PC-3 (cell line): Measurements from ENCODE around the gene MYH9. TPM values are rescaled to one million over a fixed set of nuclear protein-coding genes. Genes with fewer than 3 reads are reported as not detected.
A peak's percentile ranks its signal among the peaks of the same experiment; 100 is the strongest.

ENCODE experiments used
- ATAC-seq: fragments of 200-7000 bp; cut with Tn5 transposase; 2 replicates; pipeline ENCODE4 v1.9.1; 2020; ENCODE audit warnings: mild to moderate bottlenecking, moderate library complexity
- BruUV-seq: library from RNA; stranded (reverse); fragments of 400-500 nt; replicated peaks from 2 replicates; lab custom pipeline; 2021; lab: Mats Ljungman, UMichigan
- CTCF ChIA-PET: fragments of 300-600 bp; sonication (Branson Sonifier 250); formaldehyde crosslinking; loops from one replicate; lab custom pipeline; 2022; ENCODE audit warnings: antibody characterized with exemption; lab: Charles Lee
- POLR2A ChIA-PET: fragments of 300-600 bp; sonication (Branson Sonifier 250); formaldehyde crosslinking; loops from one replicate; lab custom pipeline; 2022; ENCODE audit warnings: antibody characterized with exemption; ENCODE audit not compliant: unreplicated experiment; lab: Charles Lee
- DNase-seq: peaks from one replicate; pipeline ENCODE4 v3.0.0-alpha.2; 2015
- H2AFZ ChIP-seq: fragments of 300-600 bp; sonication (generic); 2 replicates; pipeline ENCODE4 v1.6.0; 2016; ENCODE audit warnings: antibody characterized with exemption, low read length
- H3F3A ChIP-seq: fragments of 300-600 bp; sonication (generic); one replicate; pipeline ENCODE4 v1.6.0; 2017; ENCODE audit warnings: antibody characterized with exemption, low read length, control low read depth, mild to moderate bottlenecking; ENCODE audit not compliant: unreplicated experiment
- H3K27ac ChIP-seq: fragments of 300-600 bp; sonication (generic); 2 replicates; pipeline ENCODE4 v1.5.1; 2016; ENCODE audit warnings: mild to moderate bottlenecking, low read length
- H3K27me3 ChIP-seq: fragments of 300-600 bp; sonication (generic); 2 replicates; pipeline ENCODE4 v1.6.1; 2016; ENCODE audit warnings: low read length, mixed read lengths
- H3K36me3 ChIP-seq: fragments of 300-600 bp; sonication (generic); 2 replicates; pipeline ENCODE4 v1.6.1; 2016; ENCODE audit warnings: low read depth, mixed run types, low read length, mixed read lengths
- H3K4me1 ChIP-seq: fragments of 300-600 bp; sonication (generic); 2 replicates; pipeline ENCODE4 v1.5.1; 2016; ENCODE audit warnings: low read length; ENCODE audit not compliant: insufficient read depth
- H3K4me2 ChIP-seq: fragments of 300-600 bp; sonication (generic); 2 replicates; pipeline ENCODE4 v1.6.0; 2016; ENCODE audit warnings: low read length
- H3K4me3 ChIP-seq: fragments of 300-600 bp; sonication (generic); 2 replicates; pipeline ENCODE4 v1.5.1; 2016; ENCODE audit warnings: mild to moderate bottlenecking, low read length, mixed read lengths
- H3K79me2 ChIP-seq: fragments of 300-600 bp; sonication (generic); 2 replicates; pipeline ENCODE4 v1.6.1; 2017; ENCODE audit warnings: low read length, mixed read lengths
- H3K9ac ChIP-seq: fragments of 300-600 bp; sonication (generic); 2 replicates; pipeline ENCODE4 v1.6.0; 2016; ENCODE audit warnings: mild to moderate bottlenecking, low read length
- H3K9me2 ChIP-seq: fragments of 300-600 bp; sonication (generic); replicated peaks from 2 replicates; pipeline ENCODE4 v1.6.1; 2016; ENCODE audit warnings: mixed run types, low read length, mixed read lengths
- H3K9me3 ChIP-seq: fragments of 300-600 bp; sonication (generic); 2 replicates; pipeline ENCODE4 v1.6.1; 2016; ENCODE audit warnings: low read length, mixed read lengths
- H4K20me1 ChIP-seq: fragments of 300-600 bp; sonication (generic); 2 replicates; pipeline ENCODE4 v1.6.1; 2016; ENCODE audit warnings: low read length, mixed read lengths
- EZH2 ChIP-seq: fragments of 300-600 bp; sonication (generic); IDR thresholded peaks from one replicate; pipeline ENCODE4 v1.6.1; 2017; ENCODE audit warnings: antibody characterized with exemption, mild to moderate bottlenecking, low read length; ENCODE audit not compliant: unreplicated experiment
- EZH2phosphoT487 ChIP-seq: fragments of 300-600 bp; sonication (generic); IDR thresholded peaks from 2 replicates; pipeline ENCODE4 v1.6.1; 2018; ENCODE audit warnings: mild to moderate bottlenecking, antibody characterized with exemption, low read length, borderline replicate concordance
- intact Hi-C: fragments of 100-400 bp; cut with micrococcal nuclease; formaldehyde crosslinking; loops from 2 replicates; pipeline ENCODE4 v1.9.0; 2023
- total RNA-seq: library from RNA; depleted of rRNA; stranded (reverse); fragments of >200 nt; gene quantifications from 2 replicates; pipeline ENCODE4 v1.2.3, GENCODE V29; 2014
- TF ChIP-seq, protein P1 (sequence below): fragments of 300-600 bp; sonication (generic); conservative IDR thresholded peaks from 2 replicates; pipeline ENCODE4 v1.5.1; 2017; ENCODE audit warnings: antibody characterized with exemption, low read depth, mild to moderate bottlenecking, low read length

MYH9 gene
- total RNA-seq, 1 experiment from 2014 or later = 357 TPM

DNA sequence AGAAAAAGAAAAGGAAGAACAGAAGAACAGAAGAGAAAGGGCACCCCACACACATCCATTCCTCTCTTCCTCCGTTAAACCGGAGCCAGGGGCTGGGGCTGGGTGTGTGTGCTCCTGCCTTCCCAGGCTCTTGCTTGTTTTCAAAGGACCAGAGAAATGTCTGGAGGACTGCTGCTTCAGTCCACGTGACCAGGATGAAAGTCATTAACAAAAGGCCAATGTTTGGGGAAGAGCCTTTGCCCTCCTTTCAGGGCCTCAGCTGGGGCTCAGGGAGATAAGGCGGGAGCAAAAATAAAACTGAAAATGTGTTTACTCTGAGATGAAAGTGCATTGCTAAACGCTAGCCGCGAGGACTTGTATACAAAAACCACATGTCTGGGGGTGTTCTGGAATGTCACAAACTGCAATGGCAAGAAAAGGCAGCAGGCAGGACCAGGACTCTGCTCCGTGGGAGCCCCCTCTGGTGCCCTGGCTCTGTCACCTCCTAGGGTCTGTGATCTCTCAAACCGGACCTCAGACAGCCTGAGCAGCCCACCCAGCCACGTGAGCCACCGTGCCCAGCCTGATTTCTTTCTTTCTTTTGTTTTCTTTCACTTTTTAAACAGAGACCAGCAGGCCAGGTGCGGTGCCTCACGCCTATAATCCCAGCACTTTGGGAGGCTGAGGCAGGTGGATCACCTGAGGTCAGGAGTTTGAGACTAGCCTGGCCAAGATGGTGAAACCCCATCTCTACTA is 31.6 kb upstream of the MYH9 start:
- Histone ChIP-seq H3K9me3 (no peaks in the 10 kb centered on the region), H3K4me1 (peaks cover 9% of the 10 kb centered on the region), H3K4me3 (no peak overlapping the region), H3K27ac (no peak overlapping the region), H3K36me3 (no peaks in the 10 kb centered on the region), H3K4me2 (no peak overlapping the region), H3K9ac (no peak overlapping the region), H3K79me2 (no peaks in the 10 kb centered on the region), H3K27me3 (no peaks in the 10 kb centered on the region), H3K9me2 (no peaks in the 10 kb centered on the region), H4K20me1 (no peaks in the 10 kb centered on the region), H3F3A (no peaks in the 10 kb centered on the region), H2AFZ (no peak overlapping the region)
- TF ChIP-seq, protein P1, sequence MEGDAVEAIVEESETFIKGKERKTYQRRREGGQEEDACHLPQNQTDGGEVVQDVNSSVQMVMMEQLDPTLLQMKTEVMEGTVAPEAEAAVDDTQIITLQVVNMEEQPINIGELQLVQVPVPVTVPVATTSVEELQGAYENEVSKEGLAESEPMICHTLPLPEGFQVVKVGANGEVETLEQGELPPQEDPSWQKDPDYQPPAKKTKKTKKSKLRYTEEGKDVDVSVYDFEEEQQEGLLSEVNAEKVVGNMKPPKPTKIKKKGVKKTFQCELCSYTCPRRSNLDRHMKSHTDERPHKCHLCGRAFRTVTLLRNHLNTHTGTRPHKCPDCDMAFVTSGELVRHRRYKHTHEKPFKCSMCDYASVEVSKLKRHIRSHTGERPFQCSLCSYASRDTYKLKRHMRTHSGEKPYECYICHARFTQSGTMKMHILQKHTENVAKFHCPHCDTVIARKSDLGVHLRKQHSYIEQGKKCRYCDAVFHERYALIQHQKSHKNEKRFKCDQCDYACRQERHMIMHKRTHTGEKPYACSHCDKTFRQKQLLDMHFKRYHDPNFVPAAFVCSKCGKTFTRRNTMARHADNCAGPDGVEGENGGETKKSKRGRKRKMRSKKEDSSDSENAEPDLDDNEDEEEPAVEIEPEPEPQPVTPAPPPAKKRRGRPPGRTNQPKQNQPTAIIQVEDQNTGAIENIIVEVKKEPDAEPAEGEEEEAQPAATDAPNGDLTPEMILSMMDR = no peak
- TF ChIP-seq EZH2phosphoT487 (no peak), EZH2 (no peak)
- BruUV-seq = no TSS peak
- no peak for DNase-seq
- ATAC-seq = no peak
- CTCF ChIA-PET = no interaction called here
- intact Hi-C loops = no loop called here
- POLR2A ChIA-PET = no interaction called here

DNA sequence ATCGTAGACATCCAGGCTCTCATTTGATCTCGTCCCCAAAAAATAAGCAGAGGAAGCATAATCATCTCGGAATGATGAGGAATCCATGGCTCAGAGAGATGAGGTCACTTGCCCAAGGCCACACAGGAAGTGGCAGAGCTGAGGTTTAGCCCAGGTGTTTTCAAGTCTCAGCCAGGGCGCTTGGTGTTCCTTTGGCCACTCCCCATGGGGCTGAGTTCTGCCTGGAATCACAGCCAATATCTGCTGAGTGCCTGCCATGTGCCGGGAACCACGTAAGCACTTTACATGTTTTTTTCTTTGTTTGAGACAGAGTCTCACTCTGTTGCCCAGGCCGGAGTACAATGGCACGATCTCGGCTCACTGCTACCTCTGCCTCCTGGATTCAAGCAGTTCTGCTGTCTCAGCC is 29.5 kb upstream of the MYH9 start:
- no peak overlapping the region for H3K4me3 ChIP-seq
- no peaks in the 10 kb centered on the region for H4K20me1 ChIP-seq
- no peaks in the 10 kb centered on the region for H3K36me3 ChIP-seq
- no peaks in the 10 kb centered on the region for H3K9me2 ChIP-seq
- BruUV-seq = no TSS peak
- H3K79me2 ChIP-seq = no peaks in the 10 kb centered on the region
- H3K27me3 ChIP-seq = no peaks in the 10 kb centered on the region
- H3K27ac ChIP-seq = peak overlapping the region; percentile 71
- peak overlapping the region; percentile 85 for H2AFZ ChIP-seq
- H3K9ac ChIP-seq = peak overlapping the region; percentile 49
- CTCF ChIA-PET = no interaction called here
- peak overlapping the region; percentile 73 for H3K4me2 ChIP-seq
- H3K4me1 ChIP-seq = peaks cover 9% of the 10 kb centered on the region
- ATAC-seq (peak; percentile 96), DNase-seq (peak; percentile 90)
- intact Hi-C loops = no loop called here
- H3K9me3 ChIP-seq = no peaks in the 10 kb centered on the region
- TF ChIP-seq EZH2phosphoT487 = no peak
- TF ChIP-seq EZH2 = no peak
- TF ChIP-seq, protein P1 = no peak
- no peaks in the 10 kb centered on the region for H3F3A ChIP-seq
- POLR2A ChIA-PET = interaction anchor here (0.6 kb wide), 1 partner anchor 28 kb away, joined by 3 read pairs; no protein-coding TSS in a partner anchor
